ENCODE results near the gene PGAP1. TPM values are rescaled to one million over a fixed set of nuclear protein-coding genes. Genes with fewer than 3 reads are reported as not detected.

Gene PGAP1
- total and polyA plus RNA-seq, 2 of the 8 experiments (the other 6 are each of a cell fraction or from before 2014, with no cell fraction given) = 8.3 to 24.1 TPM

DNA sequence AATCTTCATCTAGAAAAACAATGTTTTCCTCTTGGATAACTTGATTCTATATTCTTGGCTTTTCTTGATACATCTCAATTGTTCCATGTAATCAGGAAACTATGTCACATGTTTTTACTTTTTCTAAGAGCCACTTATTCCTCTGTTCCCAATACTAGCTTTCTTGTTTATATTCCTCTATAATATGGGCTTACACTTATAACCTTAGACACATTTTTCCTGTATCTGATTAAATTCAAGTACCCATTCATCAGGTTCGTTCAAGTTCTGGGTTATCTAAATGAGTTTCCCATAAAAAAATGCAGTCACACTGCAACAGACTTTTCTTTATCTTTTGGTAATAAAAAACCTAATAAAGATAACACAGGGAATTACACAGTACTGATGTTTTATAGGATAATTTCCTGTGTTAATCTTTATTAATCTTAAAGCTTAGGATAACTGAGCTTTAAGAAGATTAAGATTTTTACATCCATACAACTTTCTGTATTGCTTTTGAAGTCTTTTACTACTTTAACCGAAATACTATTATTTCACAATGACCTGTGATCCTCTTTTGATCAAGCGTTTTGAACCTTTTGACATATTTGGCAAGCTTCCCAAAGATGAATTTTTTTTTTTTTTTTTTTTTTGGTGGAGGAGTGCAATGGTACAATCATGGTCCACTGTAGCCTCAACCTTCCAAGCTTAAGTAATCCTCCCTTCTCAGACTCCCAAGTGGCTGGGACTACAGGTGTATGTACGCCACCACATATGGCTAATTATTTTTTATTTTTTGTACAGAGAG lies 73.0 kb downstream of the PGAP1 start:
- Histone ChIP-seq H3K4me1 (replicated peaks in 1 of 4; ENCODE audit: control insufficient read depth in 3 of 4, insufficient read depth in 4 of 4, low read length in 3 of 4) (no peaks in the 10 kb centered on the region), H3K9me3 (ENCODE audit: insufficient read depth in 2 of 2, low read depth in 1 of 2, low read length in 1 of 2) (no peaks in the 10 kb centered on the region), H2BK15ac (ENCODE audit: low read length) (no peak overlapping the region), H4K5ac (ENCODE audit: insufficient read length, low read depth, low read length) (no peak overlapping the region), H3K27ac (ENCODE audit: low read depth, low read length) (no peak overlapping the region), H3K4me2 (ENCODE audit: insufficient read depth in 1 of 2, low read depth in 2 of 2, low read length in 2 of 2) (no peak overlapping the region), H3K4ac (replicated peaks; ENCODE audit: insufficient read length, low read depth, low read length) (no peak overlapping the region), H3K4me3 (ENCODE audit: extremely low read depth in 1 of 4, insufficient read depth in 2 of 4, low read depth in 3 of 4, low read length in 4 of 4) (no peak overlapping the region), H4K8ac (ENCODE audit: extremely low read depth, insufficient read depth, low read length) (no peak overlapping the region), H3K27me3 (replicated peaks in 1 of 4; ENCODE audit: control insufficient read depth in 3 of 4, extremely low read depth in 1 of 4, insufficient read depth in 3 of 4, low read length in 3 of 4) (no peaks in the 10 kb centered on the region), H3K79me2 (ENCODE audit: control insufficient read depth in 1 of 2, insufficient read depth in 2 of 2, low read length in 2 of 2) (no peaks in the 10 kb centered on the region), H3K23me2 (ENCODE audit: low read depth, low read length) (no peaks in the 10 kb centered on the region; the same call in 1 of the 2 replicates), H3K14ac (ENCODE audit: insufficient read length) (no peak overlapping the region), H2AK5ac (ENCODE audit: low read depth, low read length) (no peak overlapping the region), H3K56ac (replicated peaks; ENCODE audit: insufficient read length, low read depth, low read length) (no peak overlapping the region), H2BK5ac (ENCODE audit: low read depth, low read length) (no peak overlapping the region), H2BK12ac (ENCODE audit: low read depth, low read length) (no peak overlapping the region), H2BK20ac (ENCODE audit: low read length) (no peak overlapping the region), H4K91ac (replicated peaks; ENCODE audit: insufficient read length, low read length) (no peak overlapping the region), H3K79me1 (ENCODE audit: low read depth, low read length) (no peaks in the 10 kb centered on the region), H3K23ac (ENCODE audit: insufficient read length) (no peak overlapping the region), H4K20me1 (replicated peaks in 1 of 2; ENCODE audit: control insufficient read depth in 1 of 2, insufficient read depth in 2 of 2, low read length in 2 of 2) (no peaks in the 10 kb centered on the region), H2AFZ (ENCODE audit: low read length) (no peak overlapping the region), H3K18ac (ENCODE audit: extremely low read depth, low read length) (no peak overlapping the region), H2BK120ac (replicated peaks; ENCODE audit: low read depth, low read length) (no peak overlapping the region), H3K36me3 (ENCODE audit: control insufficient read depth in 2 of 4, insufficient read depth in 4 of 4, low read length in 3 of 4) (peaks cover 0 to 9% (median 0%) of the 10 kb centered on the region in 4 experiments; a peak in 1 of 8 replicates), H3K9ac (replicated peaks in 1 of 4; ENCODE audit: extremely low read depth in 1 of 4, low read depth in 3 of 4, low read length in 3 of 4) (no peak overlapping the region)
- ChIA-PET CTCF (ENCODE audit: partially characterized antibody) (no interaction called here), POLR2A (ENCODE audit: partially characterized antibody) (interaction anchor here (0.6 kb wide), 1 partner anchor 1957 kb away, joined by 3 read pairs; no protein-coding TSS in a partner anchor)
- TF ChIP-seq BCL11A (IDR thresholded peaks at IDR 0.05; ENCODE audit: low read depth in 2 of 2, low read length in 2 of 2) (no peak), SUZ12 (IDR thresholded peaks at IDR 0.05; ENCODE audit: low read length) (no peak), JUN (IDR thresholded peaks at IDR 0.05; ENCODE audit: low read depth, low read length) (no peak), RXRA (IDR thresholded peaks at IDR 0.05; ENCODE audit: insufficient read depth, low read depth, low read length) (no peak), POU5F1 (IDR thresholded peaks at IDR 0.05; ENCODE audit: low read depth, low read length) (no peak), CHD2 (IDR thresholded peaks at IDR 0.05; ENCODE audit: low read length) (no peak), YY1 (IDR thresholded peaks at IDR 0.05; ENCODE audit: low read depth, low read length) (no peak), RNF2 (IDR thresholded peaks at IDR 0.05; ENCODE audit: borderline replicate concordance, low read depth, low read length, missing control alignments, poor library complexity, severe bottlenecking) (no peak), EZH2 (IDR thresholded peaks at IDR 0.05; ENCODE audit: low read depth, low read length, severe bottlenecking) (no peak)
- FAIRE-seq (no peak), DNase-seq (ENCODE audit: low read depth in 1 of 2, low spot score in 2 of 2) (no peak)
- WGBS, 2 experiments (ENCODE audit: extremely low coverage in 1 of 2, insufficient coverage in 1 of 2, insufficient read length in 1 of 2, insufficient replicate concordance in 2 of 2, low coverage in 1 of 2, low lambda C conversion rate in 2 of 2, missing lambda C conversion rate in 1 of 2) = 95% methylated on average over 4 of the region's 4 CpGs; no CpG with 5 or more reads in 1 of the 2 experiments

Measured in H1 (cell line).